GM12873 (cell line): ENCODE results near the gene MAD1L1.

Source experiments
- TF ChIP-seq, protein P1 (sequence below): IDR thresholded peaks from 2 replicates; pipeline ENCODE4 v1.5.1; 2012; ENCODE audit warnings: low read depth, mild to moderate bottlenecking, moderate library complexity, low read length, control low read depth; ENCODE audit not compliant: insufficient read depth; ENCODE audit errors: missing control alignments

The MAD1L1 gene

DNA sequence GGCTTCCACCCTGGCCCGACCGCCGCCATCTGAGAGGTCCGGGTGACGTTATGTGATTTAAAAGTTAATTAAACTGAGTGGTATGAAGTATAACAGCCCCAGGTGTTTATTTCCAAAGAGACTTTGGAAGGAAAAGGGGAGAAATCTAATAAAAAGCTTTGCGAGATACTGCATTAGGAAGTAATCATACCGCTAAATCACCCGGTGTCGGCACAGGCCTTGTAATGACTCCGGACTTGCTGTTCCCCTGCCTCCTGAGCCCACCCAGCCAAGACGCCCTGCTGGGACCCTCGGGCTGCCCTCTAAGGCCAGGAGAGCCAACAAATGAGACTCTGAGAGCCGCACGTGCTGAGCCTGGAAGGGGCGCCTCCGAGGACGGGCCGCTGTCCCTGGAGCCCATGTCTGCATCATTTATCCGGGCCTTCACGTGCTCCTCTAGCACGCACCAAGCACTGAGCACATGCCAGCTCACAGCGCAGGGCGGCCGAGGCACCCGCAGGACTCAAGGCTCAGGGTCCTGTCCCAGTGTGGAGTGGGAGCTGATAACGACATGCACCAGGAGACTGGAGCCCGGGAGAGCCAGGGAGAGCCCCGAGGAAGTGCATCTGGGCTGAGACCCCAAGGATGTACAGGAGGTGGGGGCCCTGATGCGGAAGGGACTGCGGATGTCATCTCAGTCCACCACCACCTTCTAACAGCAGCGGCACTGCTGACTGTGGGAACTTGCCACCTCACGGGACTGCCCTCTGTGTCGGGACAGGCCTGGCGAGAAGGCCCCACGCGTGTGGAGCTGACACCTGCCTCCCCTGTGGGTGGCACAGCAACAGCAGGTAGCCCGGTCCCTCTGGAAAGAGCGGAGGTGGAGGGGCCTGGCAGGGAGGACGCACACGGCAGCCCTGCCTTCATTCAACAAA lies 380.0 kb downstream of the MAD1L1 start:
- TF ChIP-seq, protein P1, sequence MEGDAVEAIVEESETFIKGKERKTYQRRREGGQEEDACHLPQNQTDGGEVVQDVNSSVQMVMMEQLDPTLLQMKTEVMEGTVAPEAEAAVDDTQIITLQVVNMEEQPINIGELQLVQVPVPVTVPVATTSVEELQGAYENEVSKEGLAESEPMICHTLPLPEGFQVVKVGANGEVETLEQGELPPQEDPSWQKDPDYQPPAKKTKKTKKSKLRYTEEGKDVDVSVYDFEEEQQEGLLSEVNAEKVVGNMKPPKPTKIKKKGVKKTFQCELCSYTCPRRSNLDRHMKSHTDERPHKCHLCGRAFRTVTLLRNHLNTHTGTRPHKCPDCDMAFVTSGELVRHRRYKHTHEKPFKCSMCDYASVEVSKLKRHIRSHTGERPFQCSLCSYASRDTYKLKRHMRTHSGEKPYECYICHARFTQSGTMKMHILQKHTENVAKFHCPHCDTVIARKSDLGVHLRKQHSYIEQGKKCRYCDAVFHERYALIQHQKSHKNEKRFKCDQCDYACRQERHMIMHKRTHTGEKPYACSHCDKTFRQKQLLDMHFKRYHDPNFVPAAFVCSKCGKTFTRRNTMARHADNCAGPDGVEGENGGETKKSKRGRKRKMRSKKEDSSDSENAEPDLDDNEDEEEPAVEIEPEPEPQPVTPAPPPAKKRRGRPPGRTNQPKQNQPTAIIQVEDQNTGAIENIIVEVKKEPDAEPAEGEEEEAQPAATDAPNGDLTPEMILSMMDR: no peak

DNA sequence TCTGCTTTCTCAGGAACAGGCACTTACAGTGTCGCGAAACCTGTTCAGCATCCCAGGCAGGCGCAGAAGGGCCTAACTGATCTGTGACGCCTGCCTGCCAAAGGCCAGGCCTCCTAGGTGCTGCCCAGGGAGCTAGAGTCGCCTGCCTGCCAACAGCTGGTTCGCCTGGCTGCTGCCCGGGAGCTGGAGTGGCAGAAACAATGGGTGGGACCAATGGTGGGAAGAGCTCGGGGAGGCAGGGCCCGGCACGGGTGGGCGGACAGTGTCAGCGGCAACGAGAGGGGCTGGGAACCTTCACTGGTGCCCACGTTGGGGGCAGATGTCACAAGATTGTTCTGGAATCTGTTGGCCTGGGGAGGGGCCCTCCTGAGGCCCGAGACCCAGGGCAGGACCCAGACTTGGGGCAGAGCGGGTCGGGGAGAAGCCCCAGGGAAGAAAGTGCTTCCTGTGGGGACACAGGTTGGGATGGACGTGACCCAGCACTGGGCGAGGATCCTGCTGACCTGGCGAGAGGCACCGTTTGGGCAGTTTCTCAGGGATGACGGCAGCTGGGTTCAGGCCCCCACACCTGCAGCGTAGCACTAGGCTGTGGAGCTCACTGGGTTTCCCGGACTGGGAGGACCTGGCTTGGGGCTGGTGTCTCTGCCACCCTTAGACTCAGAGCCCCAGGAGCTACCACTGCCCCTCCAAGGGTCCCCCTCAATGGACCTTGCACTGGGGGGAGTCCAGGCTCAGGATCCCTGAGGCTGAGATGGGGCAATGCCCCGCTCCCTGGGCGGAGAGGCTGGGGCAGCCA lies 380.8 kb downstream of the MAD1L1 start:
- TF ChIP-seq, protein P1: no peak

DNA sequence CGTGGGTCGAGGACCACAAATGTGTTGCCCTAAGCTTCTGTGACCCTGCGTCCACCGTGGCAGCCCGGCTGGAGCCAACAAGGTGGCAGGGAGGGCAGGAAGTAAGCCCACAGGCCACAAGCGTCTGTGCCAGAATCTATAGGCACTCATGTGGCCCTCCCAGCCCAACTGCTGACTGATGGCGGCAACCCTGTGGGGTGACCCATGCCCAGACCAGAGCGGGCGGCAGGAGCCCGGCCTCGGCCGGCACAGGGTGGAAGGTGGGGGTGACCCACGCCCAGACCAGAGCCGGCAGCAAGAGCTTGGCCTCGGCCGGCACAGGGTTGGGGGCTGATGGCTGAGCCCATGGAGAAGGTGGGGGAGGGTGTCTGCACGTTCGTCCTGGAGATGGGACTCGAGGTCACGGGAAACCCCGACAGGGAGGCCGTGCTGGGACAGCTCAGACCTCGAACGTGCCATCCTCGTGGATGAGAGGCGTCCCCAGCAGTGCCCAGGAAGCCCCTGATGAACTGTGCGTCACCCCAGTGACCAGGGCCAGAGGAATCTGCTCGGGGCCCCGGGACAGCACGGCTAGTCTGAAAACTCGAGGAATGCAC lies 381.7 kb downstream of the MAD1L1 start:
- TF ChIP-seq, protein P1: no peak

DNA sequence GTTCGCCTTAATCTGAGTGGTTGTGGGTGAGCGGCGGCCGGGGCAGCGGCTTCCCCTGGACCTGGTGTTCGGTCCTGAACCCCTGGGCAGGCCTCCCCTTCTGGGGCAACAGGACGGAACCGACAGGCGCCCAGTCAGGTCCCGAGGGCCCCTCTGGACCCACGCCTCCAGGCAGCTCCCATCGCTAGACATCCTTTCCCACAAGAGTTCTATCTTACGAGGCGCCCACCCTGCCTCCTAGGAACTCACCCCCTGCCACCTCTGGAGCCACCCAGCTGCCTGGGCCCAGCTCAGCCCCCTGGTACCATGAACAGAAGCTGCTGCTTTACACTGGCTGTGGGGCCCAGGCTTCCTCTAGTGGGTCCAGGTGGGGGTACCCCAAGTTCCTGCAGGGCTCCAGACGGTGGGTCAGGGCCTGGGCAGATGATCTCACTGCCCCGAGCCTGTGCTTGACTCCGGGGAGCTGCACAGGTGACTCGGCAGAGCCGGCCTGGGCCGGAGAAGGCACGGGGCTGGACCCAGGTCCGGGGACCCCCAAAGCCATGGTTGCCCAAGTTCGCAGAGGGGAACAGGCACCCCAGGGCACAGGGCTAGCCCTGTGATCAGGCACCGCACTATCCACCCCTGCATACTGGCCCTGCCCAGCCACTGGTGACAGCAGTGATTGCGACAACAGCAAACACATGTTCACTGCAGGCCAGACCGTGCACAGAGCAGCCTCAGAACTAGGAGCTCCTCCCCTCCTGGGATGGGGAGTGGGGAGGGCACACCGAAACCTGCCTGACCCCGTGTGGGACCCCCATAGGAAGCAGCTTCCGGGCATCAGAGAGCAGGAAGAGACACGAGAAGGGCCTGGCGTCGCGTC lies 382.4 kb downstream of the MAD1L1 start:
- TF ChIP-seq, protein P1: no peak

DNA sequence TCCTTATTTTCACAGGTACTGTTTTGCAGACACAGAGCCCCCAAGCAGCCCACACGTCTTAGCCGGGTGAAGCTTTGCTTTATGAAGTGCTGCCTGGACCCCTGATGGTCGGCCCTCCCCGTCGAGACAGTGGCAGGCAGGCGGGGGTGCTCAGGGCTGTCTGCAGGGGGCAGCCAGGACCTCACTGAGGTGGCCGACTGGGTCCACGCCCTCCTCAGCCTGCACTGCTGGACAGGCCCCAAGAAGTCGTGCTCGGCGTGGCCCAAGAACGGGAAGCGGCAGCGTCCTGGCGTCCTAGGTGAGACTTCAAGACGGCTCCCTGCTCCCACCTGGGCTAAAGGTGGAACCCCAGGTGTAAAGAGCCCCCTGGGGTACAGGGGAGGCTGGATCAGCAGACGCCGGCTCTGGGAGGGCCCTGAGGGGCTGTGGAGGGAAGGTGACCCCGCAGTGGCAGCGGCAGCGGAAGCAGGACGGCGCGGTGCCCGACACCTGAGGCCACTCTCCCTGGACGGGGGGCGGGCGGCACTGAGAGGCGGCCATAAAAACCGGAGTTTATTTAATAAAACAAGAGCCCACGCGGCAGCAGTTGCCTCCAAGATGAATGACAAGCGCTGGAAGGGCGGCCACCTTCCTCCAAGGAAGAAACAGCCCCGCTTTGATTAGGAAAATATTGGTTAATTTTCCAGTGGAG lies 383.2 kb downstream of the MAD1L1 start:
- TF ChIP-seq, protein P1: no peak

DNA sequence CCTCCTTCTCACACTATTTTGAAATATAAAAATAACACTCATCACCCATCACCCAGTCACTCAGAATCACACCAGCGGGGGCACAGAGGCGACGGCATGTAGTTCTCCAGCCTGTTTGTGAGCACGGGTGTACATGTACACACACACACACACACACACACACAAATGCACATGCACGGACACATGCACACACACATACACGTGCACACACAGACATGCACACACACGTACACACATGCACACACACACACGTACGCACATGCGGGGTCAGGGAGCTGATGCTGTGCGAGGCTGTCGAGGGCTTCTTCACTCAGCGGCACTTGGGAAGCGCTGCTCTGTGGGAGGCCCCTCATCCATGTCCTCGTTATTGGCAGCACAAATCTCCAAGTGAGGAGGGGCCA lies 383.8 kb downstream of the MAD1L1 start:
- TF ChIP-seq, protein P1: no peak
